Inflammatory macrophage treated with lipopolysaccharide for 4 hours (primary cell): ENCODE data around the gene EPOP.

Source experiments
- DNase-seq: peaks from one replicate; pipeline ENCODE4 v3.0.0-alpha.2; 2020

EPOP gene

DNA sequence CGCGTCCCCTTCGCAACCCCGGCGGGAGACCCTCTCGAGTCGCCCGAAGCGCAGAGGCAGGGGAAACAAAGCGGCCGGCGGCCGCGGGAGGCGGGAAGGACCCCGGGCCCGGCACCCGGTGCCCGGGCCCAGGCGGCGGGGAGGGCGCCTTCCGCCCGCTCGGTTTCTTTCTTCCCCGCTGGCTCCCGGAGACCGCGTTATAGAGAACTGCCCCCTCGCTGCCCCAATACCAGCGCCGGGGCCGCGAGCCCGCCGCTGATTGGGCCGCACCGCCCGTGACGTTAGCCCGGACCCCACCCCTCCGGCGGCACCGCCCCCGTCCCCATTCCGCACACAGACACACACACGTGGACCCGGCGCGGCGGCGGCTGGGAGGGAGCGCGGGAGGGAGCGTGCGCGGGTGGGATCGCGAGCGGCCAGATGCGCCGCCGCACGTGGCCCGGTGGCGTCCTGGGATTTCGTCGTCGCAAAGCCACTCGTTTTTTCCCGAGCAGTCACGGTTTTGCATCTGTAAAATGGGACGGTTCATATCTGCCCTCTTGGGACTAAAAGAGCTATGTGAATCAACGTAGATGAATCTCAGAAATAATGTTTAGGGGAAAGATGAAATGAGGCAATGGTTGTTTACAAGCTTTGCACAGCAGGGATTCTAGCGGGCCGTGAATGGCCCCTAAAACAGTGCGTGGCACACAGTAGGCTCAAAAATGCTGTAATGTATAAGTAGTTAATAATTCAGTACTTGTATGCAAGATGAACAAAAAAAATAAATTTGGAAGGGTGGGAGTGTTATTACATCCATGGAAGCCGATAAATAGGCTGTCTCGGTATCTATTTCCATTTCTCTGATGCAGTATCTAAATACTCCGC, at the start of gene EPOP:
EPOP (minus strand) TSS at position 209 of the 867 bp plus-strand sequence. CDS start 462 bp downstream, outside the sequence.
- peak; percentile 92 for DNase-seq

DNA sequence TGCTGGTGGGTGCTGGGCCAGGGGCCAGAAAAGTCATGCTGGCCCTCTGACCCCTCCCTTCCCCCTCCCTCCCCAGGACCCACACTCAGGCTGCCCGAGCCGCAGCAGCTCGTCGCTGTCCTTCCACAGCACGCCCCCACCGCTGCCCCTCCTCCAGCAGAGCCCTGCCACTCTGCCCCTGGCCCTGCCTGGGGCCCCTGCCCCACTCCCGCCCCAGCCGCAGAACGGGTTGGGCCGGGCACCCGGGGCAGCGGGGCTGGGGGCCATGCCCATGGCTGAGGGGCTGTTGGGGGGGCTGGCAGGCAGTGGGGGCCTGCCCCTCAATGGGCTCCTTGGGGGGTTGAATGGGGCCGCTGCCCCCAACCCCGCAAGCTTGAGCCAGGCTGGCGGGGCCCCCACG, 47.0 kb upstream of the EPOP start:
- DNase-seq = no peak

DNA sequence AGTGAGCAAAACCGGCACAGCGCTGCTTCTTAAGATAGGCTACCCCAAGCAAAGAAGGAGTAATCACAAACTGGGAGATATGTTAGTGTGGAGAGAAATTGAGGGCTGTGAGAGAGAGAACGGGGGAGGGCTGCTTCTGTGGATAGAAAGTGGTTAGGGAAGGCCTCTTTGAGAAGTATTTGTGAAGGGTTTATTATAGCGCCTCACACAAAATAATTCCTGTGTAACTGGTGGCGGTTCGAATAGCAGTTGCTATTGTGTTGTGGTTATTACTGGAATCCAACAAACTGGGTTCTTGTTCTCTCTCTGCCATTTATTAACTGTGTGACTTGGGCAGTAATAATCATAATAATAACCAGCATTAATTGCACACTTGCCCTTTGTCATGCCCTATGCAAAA, 46.2 kb upstream of the EPOP start:
- DNase-seq = no peak

DNA sequence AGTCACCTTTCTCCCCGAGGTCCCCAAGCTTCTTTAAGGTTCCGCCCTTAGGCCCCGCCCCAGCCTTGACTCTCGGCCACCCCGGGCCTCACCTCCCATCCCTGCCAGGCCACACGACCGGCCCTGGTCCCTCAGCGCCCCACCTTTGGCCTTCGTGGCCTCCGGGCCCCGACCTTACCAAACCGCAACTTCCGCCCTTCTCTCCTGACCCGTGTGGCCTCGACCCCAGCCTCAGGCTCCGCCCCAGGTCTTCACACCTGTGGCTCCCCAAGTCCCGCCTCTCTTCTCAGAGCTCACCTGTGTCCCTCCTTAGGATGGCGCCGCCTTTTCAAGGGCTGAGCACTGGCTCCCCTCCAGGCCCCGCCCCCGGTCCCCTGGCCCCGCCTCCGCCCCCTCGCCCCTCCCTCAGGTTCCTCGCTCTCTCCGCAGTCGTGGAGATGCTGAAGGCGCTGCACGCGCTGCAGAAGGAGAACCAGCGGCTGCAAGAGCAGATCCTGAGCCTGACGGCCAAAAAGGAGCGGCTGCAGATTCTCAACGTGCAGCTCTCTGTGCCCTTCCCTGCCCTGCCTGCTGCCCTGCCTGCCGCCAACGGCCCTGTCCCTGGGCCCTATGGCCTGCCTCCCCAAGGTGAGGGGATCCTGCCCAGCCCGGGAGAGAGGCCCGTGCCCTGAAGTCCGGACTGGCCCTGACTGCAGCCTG, 45.3 kb upstream of the EPOP start:
- DNase-seq = no peak

DNA sequence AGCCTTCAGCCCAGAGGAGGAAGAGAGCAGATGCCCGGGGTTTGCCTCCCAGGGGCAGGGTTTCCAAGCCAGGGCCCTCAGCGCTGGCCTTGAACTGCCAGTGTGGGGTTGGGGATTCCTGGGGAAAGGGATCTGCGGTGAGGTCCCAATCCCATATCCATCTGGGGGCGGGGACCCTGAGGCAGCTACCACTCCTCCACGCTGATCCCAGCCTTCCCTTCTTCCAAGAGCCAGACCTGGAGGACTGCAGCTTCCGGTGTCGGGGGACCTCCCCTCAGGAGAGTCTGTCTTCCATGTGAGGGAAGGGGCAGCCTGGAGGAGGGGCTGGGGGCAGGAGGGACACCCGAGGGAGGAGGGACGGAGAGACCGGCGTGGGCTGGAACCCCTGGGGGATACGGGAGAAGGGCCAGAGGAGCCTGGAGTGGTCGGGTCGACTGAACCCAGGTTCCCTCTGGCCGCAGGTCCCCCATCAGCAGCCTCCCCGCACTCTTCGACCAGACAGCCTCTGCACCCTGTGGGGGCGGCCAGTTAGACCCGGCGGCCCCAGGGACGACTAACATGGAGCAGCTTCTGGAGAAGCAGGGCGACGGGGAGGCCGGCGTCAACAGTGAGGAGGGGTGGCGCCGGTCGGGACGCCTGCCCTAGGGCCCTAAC, 44.7 kb upstream of the EPOP start:
- DNase-seq = no peak

DNA sequence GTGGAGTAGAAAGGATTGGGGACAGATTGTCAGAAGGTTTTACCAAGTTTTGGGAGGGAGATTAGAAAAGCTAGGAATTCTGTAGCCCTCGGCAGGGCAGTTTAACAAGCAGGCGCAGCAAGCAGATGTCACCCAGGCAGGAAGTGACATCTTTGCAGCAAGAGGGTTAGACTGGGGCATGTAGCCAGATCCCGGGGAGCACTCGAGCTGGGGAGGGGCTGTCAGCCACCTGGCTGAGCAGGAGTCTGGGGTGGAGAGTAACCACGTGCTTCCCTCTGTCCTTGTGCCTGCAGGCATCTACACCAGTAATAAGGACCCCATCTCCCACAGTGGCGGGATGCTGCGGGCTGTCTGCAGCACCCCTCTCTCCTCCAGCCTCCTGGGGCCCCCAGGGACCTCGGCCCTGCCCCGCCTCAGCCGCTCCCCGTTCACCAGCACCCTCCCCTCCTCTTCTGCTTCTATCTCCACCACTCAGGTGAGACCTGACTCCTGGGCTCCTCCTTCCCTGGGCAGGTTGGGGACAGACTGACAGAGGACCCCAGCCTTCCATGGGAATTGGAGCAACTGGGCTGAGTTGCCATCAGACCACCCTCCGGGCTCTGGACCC, 42.5 kb upstream of the EPOP start:
- no peak for DNase-seq

DNA sequence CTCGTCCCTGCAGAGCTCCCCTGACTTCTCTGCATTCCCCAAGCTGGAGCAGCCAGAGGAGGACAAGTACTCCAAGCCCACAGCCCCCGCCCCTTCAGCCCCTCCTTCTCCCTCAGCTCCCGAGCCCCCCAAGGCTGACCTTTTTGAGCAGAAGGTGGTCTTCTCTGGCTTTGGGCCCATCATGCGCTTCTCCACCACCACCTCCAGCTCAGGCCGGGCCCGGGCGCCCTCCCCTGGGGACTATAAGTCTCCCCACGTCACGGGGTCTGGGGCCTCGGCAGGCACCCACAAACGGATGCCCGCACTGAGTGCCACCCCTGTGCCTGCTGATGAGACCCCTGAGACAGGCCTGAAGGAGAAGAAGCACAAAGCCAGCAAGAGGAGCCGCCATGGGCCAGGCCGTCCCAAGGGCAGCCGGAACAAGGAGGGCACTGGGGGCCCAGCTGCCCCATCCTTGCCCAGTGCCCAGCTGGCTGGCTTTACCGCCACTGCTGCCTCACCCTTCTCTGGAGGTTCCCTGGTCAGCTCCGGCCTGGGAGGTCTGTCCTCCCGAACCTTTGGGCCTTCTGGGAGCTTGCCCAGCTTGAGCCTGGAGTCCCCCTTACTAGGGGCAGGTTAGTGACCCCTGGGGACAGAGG, 41.7 kb upstream of the EPOP start:
- no peak for DNase-seq

DNA sequence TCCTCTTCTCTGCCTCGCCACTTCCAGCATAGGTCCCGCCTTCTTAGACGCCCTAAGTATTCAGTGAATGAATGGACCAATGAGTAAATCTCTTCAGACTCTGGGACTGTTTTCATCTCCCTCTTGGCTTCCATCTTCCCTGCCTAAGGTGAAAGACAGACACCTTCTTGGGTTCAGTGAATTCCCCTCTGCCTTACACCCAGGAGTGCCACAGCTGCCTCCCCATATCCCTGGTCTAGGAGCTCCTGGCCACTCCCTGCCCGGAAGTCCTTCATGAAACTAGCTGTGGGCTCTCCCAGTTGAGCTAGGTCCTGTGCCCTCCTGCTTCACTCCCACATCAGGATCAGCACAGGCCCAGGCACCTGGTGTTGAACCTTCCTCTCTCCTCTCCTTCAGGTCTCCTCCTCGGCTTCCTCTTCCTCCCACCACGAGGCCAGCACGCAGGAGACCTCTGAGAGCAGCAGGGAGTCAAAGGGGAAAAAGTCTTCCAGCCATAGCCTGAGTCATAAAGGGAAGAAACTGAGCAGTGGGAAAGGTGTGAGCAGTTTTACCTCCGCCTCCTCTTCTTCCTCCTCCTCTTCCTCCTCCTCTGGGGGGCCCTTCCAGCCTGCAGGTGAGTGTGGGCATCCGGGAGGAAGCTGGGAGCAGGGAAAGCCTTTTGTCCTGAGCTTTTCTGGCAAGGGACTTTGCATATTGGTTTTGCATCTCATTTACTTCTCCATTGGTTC, 40.6 kb upstream of the EPOP start:
- no peak for DNase-seq

DNA sequence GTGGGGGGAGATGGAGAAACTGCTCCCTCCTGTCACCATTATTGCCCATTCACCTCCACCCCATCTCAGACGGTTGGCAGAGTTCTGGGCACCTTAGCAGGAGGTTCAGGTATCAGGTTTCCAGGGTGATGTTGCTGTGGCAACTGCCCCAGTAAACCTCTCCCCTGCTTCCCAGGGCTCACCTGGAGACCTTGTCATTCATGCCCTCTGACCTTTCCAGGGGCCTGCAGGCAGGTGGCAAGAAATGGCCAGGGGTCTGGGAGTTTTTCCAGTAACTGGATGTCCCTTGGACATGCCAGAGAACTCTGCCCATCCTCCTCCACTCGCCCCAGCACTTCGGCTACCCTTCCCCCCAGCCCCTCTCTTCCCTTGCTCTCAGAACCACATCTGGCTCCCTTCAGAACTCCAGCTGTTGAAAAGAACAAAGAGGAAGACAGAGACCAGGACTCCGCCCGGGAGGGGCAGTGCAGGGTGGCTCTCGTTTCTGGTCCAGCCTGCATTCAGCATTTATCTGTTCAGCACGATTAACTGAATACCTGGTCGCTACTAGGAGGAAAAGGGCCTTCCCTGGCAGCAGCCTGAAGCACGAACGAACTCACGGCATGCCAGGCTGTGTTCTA, 38.8 kb upstream of the EPOP start:
- no peak for DNase-seq

DNA sequence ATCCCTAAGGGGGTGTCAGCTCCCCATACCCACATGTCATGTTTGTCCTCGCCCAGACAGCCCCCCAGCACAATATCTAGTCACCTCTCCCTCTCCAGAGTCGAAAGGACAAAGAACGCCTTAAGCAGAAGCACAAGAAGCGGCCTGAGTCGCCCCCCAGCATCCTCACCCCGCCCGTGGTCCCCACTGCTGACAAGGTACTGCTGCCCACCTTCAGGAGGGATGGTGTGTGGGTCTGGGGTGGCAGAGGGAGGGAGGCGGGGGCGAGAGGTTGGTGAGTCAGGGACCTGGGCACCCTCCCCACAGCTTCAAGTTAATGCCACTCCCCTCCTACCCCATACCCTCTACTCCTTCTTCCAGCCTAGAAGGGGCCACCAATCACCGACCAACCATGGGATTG, 37.8 kb upstream of the EPOP start:
- DNase-seq = no peak

DNA sequence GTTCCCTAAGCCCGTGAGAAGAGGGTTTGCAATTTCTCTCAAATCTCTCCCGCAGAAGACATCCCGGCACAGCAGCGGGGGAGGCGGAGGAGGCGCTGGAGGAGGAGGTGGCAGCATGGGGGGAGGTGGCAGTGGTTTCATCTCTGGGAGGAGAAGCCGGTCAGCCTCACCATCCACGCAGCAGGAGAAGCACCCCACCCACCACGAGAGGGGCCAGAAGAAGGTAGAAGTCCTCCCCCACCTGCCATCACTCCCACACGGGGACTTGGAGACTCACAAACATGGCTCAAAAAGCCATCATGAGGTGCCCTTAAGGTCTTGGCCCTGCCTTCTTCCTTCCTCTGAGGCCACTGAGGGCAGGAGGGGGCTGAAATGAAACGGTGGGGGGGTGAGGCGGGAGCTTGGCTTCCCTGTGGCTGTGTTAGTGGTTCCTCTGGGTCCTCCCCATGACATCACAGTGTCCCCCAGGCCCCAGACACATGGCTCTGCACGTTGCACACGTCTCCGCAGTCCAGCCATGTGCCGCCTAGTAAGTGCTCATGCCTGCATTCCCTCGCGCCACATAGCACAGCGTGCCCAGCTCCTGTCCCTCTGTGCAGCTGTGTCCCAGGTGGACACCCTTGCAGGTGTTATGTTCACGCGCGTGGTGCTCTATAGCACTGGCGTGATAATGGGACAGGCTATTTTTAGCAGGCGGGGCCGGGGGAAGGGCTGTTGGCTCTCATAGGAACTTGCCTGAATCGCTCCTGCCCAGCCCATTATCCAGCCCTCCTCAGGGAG, 37.2 kb upstream of the EPOP start:
- no peak for DNase-seq

DNA sequence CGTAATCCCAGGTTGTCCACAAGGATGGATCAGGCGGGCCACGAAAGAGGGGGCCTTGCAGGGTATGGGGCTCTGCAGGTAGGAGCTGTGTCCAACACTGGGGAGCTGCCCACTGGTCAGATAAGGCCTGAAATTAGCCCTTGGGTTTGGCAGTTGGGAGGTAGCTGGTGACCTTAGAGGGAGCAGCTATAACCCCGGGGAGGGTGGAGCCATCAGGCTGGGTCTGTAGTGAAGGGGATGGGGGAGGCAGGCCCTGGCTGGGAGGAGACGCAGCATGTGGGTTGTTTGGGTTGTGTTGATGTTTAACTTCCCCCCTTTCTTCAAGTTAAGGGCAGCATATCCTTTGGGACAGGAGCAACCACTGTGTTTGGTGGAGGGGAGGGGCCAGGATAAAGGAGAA, 36.2 kb upstream of the EPOP start:
- DNase-seq = no peak

DNA sequence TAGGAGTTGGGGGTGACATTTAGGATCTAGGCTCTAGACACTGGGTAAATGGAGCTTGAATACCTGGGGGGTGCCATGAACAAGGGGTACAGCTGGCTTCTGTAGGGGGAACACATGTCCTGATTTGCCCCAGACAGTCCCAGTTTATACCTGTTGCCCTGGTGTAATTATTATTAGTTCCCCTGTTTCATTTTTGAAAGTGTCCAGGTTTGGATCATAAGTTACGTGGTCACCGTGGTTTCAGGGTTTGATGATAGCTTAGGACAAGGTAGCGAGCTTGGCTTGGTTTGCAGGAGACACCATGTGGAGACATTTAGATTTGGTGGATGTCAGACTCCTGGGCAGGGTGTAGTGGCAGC, 35.8 kb upstream of the EPOP start:
- no peak for DNase-seq

DNA sequence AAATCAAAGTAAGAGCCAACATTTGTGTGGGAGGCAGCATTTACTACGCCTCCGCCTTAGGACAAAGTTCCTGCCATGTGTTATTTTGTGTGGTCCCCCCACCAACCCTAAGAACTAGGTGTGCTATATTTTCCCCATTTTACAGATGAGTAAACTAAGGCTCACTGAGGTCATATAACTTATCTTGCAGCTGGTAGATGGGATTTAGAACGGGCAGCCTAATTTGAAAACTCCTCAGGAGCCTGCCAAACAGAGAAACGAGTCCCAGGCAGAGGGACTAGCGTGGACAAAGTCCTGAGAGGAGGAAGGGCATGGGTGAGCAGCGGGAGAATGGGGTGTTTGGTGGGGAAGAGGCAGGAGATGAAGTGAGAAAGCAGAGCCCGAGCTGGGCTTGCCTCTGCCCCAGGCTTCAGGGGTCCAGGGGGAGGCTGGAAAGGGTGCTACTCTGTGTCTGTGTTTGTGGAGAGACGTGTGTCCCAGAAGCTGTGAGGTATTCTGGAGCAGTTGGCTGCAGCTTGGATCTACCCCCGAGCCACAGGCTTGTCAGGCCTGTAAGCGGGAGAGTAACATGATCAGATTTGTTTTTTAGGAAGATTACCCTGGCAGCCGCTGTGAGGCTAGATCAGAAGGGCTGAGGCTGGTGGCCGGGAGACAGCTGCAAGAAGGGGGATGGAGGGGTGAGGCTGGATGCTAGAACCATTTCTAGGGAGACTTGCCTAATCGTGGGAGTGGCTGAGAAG, 35.3 kb upstream of the EPOP start:
- no peak for DNase-seq

DNA sequence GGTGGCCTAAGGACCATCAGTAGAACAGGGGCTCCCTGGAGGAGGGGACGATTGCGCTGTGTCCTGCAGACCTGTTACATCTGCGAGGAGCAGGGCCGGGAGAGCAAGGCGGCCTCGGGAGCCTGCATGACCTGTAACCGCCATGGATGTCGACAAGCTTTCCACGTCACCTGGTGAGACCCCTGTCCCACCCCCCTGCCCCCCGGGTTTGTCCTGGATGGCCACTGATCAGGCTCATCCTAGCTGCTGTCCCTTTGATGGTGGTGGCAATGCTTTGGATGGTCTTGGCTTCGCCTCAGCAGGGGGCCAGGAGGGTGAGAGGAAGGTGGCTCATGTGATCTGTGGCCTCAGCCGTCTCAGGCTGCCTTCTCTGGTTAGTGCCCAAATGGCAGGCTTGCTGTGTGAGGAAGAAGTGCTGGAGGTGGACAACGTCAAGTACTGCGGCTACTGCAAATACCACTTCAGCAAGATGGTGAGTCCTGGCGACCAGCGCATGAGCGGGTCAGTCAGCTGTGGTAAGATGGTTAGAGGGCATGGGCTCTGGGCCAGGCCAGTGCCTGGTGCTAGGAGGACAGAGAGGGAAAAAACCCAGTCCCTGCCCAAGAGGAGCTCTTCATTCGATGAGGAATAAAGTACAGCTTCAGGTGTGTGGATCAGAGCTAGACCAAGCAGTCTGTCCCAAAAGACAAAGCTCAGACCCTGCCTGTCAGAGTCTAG, 34.5 kb upstream of the EPOP start:
- no peak for DNase-seq

DNA sequence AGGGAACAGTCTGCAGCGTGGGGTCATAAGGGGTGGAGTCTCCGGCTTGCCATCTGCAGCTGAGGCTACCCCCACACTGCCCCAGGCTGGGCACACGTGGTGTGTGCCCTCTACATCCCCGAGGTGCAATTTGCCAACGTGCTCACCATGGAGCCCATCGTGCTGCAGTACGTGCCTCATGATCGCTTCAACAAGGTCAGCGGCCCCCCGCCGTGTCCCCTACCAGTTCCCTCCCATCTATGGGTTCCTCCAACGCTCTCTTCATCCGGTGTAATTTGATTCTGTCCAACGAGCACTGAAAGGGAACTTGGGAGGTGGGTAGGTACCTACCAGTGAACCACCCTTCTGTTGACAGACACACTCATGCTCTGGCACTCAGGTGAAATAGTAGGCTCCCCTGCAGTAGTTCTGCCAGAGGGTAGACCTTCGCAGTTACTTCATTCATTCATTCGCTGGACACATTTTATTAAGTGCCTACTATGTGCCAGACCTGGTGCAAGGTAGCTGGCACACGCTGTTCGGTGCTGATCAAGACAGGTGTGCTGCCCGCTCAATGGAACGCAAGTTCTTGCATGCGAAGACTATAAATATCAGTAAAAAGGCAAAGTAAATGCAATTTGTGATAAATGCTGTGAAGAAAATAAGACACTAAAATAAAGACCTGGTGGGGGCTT, 33.1 kb upstream of the EPOP start:
- no peak for DNase-seq

DNA sequence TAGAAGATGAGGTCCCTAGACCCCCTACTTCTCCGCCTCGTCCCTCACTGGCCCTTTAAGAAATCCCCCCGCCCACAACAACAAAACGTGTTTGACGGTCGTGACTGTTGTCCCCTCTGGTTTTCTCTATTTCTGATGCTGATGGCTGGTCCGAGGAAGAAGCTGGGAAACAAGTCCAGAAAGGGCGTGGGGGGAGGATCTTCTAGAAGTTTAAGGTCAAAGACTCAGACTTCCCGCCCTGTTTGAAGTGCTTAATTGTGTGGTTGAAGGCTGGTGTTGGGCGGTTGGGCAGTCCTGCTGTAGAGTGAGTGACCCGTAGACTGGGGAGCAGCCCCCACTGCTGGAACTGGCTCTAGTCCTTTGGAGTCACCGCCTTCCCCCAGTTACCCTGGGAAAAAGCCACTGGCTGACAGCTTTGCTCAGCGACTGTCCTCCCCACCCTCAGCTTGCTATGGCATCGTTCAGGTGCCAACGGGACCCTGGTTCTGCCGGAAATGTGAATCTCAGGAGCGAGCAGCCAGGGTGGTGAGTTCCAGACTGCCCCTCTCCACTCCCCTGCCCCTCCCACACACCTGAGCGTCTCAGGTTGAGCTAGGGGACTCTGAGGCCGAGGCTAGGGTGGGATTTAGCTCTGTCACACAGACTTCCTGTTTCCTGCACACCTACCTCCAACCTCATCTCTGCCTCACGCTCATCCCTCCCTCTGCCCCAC, 31.9 kb upstream of the EPOP start:
- peak; percentile 46 for DNase-seq

DNA sequence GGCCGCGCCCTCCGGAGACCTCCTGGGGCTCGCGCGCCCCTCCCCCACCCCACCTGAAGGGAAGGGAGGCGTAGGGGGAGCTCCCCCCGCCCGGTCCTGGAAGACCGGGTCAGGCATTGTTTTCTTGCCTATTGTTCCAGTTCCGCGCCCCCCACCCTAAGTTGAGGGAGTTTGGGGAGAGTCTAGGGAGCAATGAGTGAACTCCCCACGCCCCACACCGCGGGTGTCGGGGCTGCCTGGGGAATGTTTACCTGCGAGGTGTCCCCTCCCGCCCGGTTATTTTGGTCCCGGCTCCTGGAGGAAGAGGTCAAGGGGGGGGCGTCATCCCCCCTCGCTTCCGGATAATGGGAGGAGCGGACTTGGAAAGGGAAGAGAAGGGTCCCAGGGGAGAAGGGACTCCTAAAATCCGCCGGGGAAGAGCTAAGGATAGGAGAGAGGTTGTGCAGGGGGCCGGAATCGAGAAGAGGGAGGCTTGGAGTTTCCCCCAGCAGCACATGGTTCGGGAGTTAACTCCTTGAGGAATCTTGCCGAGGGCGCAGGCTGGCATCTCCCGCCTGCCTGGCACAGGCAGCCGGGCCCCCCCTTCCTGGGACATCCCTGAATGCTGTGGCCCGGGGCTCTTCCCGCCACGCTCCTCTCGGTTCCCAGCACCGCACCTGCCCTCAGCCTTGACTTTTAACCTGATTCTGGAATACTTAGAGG, 31.2 kb upstream of the EPOP start:
- no peak for DNase-seq
